HT1080 (cell line): ENCODE data around the gene NEURL1. TPM values are rescaled to one million over a fixed set of nuclear protein-coding genes. Genes with fewer than 3 reads are reported as not detected.
"Not testable (repeated sequence)": the region's sequence is repeated elsewhere in the genome, so short reads cannot be mapped to it uniquely, and the experiment has no call there.

Source experiments
- DNase-seq: peaks from one replicate; pipeline ENCODE4 v3.0.0-alpha.2; 2015; ENCODE audit warnings: low read depth
- total RNA-seq: library from RNA; depleted of rRNA; stranded (reverse); fragments of >200 nt; shearing (Covaris generic); gene quantifications from 2 replicates; pipeline ENCODE4 v1.2.3, GENCODE V29; 2014

Gene NEURL1
- total RNA-seq, 1 experiment from 2014 or later, result not detected

GRCh38 chr10:103603382-103603781 is 109.9 kb downstream of the NEURL1 start:
- no peak for DNase-seq

DNA sequence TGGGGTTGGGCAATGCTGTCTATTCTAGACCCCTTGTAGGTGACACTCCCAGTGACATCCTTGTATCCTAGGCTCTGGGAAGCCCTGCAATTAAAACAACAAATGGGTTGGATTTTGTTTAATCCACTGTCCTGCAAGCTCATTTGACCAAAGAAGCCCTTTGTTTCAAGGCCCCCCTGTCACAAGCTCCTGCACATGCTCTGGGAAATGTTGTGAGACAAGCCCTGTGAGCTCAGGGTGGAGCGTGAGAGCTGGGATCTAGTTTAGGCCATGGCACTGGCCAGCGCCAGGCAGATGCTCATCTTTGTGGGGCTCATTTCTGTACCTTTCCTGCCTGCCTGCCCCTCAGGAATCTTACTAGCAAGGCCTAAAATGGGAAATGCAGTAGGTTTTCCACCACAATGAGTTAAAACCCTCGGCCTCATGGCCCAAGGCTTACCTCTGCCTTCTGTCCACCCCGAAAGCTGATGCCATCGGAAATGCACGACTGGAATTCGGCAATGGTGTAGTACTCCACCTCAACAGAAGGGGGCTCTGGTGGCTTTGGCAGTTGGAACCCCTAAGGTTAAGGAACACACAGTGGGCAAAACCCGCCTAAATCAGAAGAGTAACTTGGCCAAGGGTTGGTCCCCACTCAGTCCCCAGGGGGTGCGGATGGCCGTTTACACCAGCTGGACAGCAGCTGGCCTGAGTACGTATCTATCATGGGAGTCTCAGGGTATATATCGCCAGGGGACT is 112.0 kb downstream of the NEURL1 start:
- peak; percentile 14 for DNase-seq

DNA sequence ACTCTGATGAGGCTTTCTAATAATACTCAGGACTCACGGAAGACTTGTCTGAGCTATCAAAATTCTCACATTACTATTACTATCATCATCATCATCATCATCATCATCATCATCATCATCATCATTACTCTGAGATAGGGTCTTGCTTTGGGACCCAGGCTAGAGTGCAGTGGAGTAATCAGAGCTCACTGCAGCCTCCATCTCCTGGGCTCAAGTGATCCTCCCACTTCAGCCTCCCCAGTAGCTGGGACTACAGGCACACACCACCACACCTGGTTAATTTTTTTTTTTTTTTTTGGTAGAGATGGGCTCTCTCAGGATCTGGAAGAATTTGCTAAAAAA is 112.6 kb downstream of the NEURL1 start:
- DNase-seq, result not testable (repeated sequence)

DNA sequence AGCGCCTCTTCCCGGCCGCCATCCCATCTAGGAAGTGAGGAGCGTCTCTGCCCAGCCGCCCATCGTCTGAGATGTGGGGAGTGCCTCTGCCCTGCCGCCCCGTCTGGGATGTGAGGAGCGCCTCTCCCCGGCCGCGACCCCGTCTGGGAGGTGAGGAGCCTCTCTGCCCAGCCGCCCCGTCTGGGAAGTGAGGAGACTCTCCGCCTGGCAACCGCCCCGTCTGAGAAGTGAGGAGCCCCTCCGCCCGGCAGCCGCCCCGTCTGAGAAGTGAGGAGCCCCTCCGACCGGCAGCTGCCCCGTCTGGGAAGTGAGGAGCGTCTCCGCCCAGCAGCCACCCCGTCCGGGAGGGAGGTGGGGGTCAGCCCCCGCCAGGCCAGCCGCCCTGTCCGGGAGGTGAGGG is 113.5 kb downstream of the NEURL1 start:
- not testable (repeated sequence) for DNase-seq

DNA sequence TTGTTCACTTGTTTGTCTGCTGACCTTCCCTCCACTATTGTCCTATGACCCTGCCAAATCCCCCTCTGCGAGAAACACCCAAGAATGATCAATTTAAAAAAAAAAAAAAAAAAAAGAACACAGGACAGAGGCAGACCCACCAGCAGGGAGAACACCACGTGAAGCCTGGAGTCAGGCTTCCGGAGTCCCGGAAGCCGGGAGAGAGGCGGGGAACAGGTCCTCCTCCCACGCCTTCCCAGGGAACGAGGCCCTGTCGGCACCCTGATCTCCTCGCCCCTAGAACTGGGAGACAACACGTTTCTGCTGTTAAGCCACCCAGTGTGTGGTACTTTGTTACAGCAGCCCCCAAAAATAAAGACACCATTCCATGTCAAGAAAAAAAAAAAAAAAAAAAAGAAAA is 114.6 kb downstream of the NEURL1 start:
- not testable (repeated sequence) for DNase-seq

- DNase-seq, result no peak
These were observed 116.0 kb downstream of the NEURL1 start for GRCh38 chr10:103609231-103610082.

DNA sequence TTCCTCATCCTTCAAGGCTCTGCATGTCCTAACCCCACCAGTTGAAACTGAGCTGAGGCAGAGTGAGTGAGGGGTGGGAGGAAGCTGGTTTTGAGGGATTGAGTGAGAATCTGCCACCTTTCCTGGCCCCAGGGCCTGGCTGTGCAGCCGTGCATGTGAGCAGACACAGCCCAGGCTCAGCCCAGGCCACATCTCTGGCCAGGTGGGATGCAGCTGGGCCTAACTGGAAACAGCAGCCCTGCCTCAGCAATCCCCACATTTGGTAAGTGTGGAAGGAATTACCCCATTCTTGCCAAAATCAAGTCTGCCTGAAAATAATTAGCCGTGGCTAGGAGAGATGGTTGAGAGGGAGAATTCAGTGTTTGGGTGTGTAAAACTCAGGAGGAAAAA is 116.6 kb downstream of the NEURL1 start:
- DNase-seq, result no peak

GRCh38 chr10:103610921-103611511 is 117.5 kb downstream of the NEURL1 start:
- no peak for DNase-seq

DNA sequence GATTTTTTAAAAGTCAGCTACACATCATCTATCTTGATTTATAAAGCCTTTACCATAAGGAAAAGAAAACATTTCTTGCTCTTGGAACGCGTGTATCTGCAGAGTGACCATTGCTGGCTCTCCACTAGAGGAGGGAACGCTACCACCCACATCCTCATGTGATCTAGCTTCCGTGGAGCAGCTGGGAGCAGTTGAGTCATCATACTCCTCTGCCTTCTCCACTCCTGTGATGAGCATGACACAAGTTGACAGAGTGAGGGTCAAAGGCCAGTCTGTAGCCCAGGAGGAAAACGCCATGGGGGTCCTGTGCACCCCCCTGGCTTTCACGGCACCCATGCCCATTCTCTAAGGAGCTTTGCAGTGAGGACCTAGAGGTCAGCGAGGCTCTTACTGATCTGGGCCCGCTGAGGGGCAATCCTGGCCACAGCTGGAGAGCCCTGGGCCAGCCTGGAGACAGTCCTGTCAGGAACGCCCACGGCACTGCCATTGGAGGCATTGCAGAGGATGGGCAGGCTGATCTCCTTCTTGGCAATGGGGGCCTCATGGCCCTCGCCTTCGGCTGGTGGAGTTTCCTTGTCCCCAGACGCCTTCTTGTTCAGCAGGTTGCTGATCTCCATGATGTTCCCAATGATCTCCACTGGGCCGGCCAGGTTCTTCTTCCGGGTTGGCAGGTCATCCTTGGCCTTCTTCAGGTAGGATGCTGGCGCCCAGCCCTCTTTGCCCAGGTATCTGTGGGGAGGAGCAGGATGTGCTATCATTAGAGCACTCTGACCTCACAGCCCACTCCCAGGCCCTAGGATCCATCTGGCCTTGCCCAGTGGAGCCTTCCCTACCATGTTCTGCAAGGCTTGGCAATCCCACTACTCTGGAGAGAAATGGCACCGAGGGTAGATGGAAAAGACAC is 119.2 kb downstream of the NEURL1 start:
- DNase-seq, result peak; percentile 36

- DNase-seq, result no peak
These were observed 120.1 kb downstream of the NEURL1 start for GRCh38 chr10:103613616-103614015.

- no peak for DNase-seq
These were observed 121.0 kb downstream of the NEURL1 start for GRCh38 chr10:103614306-103615158.

GRCh38 chr10:103616705-103617601 is 123.4 kb downstream of the NEURL1 start:
- no peak for DNase-seq

DNA sequence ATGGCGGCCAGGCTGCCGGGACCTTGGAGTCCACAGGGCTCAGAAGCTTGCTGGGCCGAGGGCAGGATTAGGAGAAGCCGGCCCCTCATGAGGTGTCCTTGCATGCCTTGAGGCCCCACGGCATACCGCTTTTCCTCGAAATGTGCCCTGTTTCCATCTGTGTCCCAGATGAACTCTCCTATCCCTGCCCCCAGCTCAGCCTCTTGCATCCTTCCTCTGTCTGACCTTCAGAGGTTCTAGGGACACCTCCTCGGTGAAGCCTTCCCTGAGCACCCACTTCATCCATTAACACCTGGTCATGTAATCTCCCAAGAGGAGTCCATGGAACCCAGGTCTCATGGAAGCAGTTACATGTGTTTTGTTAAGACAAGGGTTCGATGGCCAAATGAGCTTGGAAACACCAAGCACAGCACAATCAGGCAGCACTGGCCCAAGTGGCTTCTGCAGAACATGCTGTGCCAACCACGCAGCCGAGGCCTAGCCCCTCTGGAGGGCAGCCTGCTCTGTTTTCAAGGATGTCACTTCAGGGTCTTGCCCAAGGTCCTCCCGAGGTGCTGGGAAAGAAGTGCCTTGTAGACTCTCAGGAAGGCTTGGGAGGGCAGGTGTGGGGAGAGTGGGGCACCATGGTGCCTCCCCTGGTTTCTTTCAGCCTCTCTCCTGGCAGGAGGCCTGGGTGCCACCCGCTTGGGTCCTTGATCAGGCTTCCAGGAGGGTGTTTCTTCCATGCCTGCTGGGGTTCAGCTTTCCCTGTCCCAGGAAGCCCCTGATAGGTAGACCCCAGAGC is 124.3 kb downstream of the NEURL1 start:
- DNase-seq, result no peak

DNA sequence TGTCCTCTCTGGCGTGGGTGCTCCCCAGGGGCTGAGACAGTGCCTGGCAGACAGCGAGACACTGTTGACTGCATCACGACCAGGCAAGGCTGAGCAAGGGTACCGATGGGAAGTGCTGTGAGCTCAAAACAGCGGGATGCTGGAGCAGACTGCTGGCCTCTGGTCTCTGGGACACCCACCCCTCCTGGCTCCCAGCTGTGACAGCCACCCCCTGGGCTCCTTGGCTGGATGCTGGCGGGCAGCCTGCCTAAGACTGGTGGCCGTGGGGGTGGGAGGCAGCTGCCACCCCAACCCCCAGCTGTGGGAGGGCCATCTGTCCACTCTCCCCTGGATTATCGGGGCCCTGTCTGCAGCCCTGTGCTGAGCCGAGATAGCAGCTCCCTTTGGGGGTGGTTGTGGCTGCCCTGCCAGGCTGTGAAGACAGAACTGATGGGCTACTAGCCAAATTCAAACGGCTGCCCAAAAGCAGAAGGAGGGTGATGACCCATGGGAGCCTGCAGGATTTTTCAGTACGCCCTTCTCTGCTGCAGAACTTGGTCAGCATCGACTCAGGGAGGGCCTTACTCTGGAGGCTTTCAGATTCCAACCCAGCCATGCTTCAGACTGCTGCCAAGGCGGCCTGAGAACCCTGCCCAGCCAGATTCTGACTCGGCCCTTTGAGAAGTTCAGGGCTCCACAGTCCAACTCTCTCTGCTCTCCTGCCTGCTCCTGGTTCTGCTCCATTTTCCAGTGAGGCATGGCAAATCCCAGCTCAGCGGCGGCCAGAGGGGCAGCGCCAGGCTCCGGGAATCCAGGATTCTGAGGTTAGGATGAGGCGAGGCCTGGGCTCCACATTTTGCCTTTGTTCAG is 125.3 kb downstream of the NEURL1 start:
- no peak for DNase-seq

GRCh38 chr10:103619424-103620351 is 126.2 kb downstream of the NEURL1 start:
- no peak for DNase-seq

- no peak for DNase-seq
These were observed 126.8 kb downstream of the NEURL1 start for GRCh38 chr10:103620352-103620740.
